GM19455 (cell line): Measurements from ENCODE around the gene TMEM108.

Source experiments
- ATAC-seq: cut with Tn5 transposase; IDR thresholded peaks from one replicate; pipeline ENCODE4 v1.9.1; 2021; ENCODE audit not compliant: unreplicated experiment

The TMEM108 gene

DNA sequence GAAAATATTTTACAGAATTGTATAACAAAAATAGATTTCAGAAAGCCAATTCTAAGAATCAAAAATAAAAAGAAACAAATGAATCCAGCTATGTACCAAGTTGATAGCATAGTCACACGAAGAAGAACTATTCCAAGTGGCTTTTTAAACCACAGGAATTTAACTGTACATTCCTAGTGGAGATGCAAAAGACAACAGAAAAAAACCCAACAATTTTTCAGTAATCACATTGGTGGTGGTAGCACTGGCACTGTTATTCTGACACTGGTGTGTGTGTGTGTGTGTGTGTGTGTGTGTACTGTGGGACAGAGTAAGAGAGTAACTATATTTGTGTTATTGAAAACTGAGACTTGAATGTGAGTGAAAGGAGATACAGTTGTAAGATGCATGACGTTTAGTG is 370.8 kb downstream of the TMEM108 start:
- no peak for ATAC-seq

DNA sequence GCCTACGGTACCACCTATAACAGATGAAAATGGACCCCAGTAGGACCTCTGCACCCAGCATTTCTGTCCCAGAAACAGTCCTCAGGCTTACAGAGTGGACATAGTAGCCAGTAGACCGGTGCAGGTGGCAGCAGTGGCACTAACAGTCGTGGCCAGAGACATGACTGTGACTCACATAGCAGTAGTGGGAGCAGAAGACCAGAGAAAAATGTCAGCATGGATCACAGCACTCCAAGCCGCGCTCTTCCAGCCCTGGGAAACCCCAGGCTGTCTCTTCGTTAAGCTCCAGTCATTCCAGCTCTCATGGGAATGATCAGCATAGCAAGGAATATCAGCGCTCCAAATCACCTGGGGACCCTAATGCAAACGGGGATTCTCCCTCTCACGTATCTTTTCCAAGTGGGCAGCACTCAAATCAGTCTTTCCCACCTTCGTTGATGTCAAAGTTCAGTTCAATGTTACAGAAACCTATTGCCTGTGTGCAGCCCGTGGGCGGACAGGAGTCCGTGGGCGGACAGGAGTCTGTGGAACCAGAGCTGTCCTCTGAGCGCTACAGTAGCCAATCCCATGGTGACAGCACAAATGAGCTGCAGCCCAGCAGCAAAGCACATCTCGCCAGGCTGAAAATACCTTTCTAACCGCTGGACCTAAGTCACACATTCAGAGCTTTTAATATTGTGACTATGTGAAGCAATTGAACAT is 372.2 kb downstream of the TMEM108 start:
- no peak for ATAC-seq

DNA sequence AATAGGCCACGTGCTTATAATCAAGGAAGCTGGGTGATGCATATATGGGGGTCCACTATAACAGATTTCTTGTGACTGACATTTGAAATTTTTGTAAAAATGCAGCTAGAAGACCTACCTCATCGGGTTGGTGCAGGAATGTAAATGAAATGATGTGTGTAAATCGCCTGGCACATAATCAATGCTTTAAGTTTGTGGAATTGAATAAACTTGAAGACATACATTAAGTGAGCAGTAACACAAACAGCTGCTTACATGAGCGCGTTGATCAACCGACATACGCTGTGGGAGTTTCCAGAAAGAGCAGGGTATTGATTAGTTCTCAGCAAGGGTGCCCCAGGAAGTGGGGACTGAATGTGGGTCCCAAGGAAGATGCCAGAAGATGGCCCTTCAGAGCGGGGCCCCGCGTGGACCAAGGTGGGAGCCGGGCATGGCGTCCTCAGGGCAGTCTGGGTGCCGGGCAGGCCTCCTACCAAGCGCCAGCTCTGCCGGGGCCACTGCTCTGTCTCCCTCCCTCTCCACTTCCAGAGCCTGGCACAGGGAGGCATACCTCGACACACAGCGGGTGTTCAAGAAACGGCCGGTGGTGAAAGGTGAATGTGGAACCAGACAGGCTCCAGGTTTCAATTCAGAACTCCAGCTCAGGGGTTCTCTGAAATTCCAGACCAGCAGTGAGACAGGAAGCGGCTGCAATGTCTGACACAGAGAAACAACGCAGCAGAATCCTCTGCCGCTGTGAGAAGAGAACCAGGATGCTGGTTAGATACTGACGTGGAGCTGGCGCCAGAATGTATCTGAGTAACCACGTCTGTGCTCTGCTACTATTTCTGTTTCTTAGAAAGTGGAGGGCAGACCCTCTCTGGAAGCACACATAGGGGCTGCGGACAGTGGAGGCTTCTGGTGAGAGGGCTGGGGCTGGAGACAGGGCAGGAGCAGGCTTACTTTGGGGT is 374.3 kb downstream of the TMEM108 start:
- ATAC-seq = no peak

DNA sequence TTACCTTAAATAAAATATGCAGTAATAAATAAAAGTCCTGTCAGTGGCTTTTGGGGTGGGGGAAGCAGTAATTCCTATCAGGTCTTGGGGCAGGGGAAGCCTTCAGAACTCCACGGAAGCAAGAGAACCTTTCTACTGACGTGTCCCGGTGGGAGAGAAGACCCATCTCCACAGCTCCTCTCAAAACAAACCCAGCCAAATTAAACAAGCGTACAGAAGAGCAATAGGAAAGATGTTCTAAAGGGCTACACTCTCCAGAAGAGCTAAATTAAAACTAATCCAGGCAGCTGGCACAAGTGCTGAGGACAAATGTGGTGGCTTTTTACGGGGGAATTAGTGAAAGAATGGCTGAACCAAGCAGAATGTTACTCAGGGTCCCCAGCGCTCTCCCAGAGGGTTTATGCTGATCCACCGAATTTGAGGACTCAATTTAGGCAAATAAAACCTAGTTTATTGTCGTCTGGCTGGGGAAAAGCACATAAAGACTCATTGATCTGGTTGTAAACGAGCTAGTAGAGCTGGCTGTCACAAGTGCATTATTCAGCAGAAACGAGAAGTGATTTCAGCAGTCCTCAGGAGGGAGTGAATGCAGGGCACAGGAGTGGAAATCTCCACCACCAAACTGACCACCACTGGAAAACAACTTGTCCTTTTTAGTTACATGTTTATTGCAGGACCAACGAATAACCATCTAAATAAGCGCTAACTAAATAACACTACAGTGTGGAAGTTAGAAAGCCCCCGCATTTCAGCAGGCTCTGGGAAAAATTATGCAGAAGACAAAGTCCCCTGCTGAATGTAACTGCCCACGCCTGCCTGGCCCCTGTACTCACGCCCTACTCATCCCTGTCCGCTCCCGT is 375.2 kb downstream of the TMEM108 start:
- no peak for ATAC-seq

DNA sequence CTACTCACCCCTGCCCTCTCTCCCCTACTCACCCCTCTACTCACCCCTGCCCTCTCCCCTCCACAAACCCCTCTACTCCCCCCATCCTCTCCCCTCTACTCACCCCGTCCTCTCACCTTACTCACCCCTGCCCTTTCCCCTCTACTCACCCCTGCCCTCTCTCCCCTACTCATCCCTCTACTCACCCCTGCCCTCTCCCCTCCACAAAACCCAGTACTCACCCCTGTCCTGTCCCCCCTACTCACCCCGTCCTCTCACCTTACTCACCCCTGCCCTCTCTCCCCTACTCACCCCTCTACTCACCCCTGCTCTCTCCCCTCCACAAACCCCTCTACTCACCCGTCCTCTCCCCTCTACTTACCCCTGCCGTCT is 375.8 kb downstream of the TMEM108 start:
- no peak for ATAC-seq

DNA sequence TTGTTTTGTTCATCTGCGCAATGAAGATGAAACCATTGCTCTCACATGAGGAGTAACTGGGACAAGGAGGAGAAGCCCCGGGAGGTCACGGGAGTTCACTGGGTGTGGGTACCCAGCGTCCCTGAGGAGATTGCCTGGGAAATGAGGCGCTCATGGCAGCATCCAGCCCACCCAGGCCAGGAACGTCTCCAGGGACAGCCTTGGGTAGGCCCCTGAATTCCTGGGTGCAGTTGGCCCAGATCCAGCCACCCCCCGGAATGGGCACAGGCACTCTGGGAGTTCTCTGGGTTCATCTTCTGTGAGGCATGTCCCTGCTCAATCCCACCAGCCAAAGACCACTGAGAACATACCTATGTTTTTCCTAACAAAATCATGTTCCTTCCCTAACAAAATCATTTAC is 380.2 kb downstream of the TMEM108 start:
- no peak for ATAC-seq

DNA sequence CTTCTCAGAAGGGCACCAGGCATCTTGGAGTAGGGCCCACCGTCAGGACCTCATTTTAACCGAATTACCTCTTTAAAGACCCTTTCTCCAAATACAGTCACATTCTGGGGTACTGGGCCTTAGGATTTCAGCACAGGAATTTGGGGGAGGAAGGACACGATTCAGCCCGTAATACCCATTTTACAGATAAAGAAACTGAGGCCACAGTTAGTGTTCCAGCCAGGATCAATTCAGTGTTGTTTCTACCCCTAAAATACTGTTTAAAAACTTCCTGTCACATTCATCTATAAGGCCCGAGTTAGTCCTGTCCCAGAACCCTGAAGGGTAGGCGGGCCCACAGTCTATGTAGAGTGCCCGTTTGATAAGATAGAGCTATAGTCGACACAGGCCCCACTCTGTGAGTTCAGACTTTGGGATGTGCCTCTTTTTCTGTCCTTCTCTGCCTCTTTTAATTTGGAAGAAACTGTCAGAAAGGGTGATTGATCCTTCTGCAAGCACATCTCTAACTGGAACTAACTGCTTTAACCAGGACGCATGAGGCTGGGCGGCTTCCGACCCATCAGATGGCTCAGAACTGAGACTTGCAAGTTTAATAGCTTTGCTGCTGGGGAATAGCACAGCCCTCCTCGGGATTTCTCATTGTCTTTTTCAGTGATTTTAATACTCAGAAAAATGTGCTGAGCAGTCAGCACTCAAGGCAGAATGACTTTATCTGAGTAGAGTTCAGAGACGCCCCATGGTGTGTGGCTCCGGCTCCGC is 381.1 kb downstream of the TMEM108 start:
- ATAC-seq = no peak

DNA sequence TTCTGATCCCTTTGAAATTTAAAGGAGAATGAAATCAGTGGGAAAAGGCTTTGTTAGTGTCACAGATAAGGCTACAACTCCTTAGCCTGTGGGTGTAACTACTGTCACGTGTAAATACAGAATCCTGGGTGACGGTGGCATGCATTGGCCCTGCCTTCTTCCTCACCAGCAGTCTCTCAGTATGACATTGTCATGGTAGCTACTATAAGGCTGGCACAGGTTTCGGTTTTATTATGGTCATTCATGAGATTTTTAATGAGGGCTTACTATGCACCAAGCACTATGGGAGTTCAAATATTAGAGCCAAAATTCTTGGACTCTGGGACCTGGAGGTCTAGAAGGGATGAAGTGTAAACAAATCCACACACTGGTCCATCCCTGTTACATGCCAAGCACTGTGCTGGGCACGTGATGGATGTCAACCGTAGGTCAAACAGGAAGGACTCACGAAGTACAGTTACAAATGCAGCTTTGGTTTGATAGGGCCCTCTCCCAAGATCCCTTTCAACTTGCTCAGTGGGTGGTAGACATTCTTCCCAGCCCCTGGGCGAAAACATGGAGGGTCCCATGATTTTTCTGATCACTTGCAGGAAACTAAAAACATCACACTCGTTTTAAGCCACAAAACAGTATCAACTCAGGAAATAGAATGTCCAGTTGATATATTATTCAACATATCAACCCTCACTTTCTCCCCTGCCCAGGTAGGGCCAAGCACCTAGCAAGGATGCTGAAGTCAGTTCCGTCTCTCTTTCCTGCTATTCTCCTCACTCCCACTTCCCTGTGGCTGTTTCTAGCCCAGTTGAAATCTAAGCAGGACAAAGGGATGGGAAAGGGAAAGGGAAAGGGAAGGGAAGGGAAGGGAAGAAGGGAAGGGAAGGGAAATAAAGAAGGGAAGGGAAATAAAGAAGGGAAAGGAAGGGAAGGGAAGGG is 387.0 kb downstream of the TMEM108 start:
- peak; percentile 54 for ATAC-seq

DNA sequence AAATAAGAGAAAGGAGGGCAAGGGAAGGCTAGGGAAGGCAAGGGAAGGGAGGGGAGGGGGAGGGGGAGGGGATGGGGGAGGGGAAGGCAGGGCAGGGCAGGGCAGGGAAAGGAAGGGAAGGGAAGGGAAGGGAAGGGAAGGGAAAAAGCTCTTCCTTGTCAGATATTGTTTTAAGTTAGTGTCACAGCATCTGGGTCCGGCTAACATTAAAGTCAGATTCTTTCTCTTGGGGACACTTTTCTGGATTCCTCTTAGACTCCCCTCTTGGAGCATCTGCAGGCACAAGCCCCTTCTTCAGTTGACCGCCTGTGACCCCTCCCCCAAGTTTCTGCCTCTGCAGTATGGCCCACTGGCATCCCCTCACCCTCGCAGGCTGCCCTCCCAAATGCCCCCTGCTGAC is 387.7 kb downstream of the TMEM108 start:
- ATAC-seq = no peak

DNA sequence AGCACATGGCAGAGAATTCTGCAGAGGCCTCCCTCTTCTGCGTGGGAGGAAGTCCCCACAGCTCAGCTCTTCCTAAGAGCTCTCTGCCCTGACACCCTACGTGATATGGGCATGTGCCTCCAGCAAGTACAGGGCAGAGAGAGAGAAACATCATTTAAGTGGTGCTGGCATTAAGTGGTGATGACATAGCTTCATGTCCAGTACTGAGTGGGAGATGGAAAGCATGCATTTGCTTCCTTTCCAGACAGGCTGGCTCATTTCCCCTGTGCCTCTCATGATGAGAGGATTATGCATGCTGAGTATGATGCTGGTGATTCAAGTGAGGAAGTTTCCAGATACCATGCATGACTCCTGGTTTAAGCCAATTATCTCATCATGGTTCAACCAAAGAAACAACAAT is 388.5 kb downstream of the TMEM108 start:
- no peak for ATAC-seq

DNA sequence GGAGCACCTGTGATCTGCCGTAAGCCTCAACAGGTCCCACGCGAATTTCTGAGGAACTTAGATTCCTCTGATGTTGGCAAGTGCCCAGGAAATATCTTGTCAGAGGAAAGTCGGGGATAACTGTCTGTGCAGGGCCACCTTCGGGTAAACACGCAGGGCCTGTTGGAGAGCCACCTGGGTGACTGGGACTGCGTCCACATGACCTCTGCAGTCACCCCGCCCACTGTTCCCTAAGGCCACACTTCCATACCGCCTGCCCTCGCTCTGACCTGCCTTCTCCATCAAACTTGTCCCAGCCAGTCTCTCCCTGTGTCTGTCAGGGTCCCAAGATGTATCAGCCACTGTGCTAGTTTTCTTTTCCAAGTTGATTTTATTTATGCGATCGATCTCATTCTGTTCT is 390.4 kb downstream of the TMEM108 start:
- ATAC-seq = no peak

DNA sequence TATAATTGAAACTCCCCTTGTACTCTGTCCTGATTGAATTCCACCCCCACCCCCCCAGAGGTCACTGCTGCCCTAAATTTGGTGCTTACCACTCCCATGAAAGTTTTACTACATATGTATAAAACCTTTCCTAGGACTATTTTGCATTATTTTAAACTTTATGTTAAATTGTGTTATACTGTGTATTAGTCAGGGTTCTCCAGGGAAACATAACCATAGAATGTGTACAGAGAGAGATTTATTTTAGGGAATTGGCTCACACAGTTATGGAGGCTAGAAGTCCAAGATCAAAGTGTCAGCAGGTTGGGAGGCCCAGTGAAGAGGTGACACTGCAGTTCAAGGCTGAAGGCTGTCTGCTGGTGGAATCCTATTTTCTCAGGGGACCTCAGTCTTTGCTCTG is 390.9 kb downstream of the TMEM108 start:
- ATAC-seq = no peak

DNA sequence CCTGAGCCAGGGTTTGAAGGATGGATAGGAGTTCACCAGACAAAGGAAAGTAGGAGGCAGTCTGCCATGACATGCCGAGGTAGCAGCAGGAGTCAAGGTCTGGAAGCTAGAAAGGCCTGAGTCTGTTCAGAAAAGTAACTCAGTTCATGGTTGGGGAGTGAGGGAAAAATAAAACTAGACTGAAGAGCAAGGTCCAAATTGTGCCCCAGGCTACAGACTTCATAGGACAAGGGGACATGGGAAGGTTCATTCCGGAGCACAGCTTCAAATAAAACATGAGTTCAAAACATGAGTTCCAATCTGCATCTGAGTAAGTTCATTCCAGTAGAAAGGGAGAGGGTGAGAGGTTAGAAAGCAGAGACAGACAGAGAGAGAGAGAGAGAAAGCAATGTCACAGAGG is 401.4 kb downstream of the TMEM108 start:
- no peak for ATAC-seq

DNA sequence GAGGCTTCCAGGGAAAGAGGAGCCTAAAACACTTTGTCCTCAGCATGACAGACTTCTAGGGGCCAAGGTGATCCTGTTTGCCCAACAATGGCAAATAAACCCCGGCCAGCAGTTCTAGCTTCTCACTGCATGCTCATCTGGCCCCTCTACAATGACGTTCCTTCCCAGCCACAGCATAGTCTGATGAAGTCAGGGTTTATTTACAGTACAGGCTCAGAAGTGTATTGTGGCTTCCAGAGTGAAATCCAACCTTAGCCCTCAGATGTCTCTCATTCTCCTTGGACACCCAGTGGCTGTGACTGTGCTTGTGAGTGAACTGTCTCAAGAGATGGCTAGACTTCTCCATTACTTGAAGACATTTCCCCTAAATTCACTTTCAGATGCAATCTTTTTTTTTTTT is 402.5 kb downstream of the TMEM108 start:
- ATAC-seq = no peak

DNA sequence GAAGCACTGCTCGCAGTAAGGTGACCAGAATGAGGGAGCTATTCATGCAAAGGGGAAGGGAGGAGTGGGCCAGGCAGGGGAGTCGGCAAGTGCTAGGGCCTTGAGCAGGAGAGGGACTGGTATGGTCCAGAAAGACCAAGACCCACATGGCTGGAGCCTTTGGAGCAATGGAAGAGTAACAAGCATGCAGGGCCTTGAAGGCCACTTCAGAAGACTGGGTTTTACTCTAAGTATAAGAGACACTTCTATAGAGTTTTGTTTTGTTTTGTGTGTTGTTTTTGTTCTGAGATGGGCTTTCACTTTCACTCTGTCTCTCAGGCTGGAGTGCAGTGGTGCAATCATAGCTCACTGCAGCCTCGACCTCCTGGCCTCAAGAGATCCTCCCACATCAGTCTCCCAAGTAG is 403.7 kb downstream of the TMEM108 start:
- peak; percentile 72 for ATAC-seq

DNA sequence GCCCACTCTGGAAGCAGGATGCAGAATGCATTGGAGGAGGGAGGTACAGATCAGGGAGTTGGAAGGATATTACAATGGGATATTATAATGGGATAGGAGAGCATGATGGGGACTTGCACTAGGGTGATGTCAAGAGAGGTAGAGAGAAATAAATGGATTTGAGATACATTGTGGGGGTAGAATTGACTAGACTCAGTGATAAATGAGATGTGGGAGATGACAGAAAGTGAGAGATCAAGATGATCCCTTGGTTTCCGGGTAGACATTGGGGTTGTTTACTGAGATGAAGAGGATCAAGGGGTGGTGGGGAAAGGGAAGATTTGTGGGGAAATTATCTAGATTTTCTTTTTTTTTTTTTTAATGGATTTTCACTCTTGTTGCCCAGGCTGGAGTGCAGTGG is 404.3 kb downstream of the TMEM108 start:
- no peak for ATAC-seq

DNA sequence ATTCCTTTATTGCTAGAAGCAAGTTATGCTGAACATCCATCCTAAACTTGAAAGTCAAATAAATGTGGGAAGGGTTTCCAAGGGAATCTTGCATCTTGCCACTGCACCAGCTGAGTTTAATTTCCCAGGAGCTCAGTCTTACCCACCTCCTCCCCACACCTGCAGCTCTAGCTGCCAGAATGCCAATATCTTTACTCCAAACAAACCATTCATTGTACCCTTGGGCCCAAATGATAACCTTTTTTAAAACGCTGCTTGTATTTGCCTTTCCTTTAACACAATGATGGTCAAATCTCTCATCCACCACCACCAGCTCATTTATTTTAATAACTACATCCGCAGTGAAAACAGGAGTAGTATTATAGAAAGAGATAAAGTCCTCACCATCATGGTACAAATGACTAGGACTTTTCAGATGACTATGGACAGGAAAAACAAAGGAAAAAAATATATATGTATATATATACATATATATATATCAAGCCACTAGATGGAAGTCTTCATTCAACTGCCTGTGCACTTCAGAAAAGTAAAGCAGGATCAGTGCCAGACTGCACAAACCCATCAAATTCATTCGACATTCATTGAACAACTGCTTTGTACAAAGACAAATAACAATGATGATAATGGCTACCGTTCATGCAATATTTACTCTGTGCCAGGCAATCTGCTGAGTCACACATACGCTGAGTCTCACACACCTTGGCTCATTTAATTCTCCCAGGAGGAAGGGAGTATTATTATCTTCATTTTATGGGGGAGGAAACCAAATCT is 405.6 kb downstream of the TMEM108 start:
- no peak for ATAC-seq

DNA sequence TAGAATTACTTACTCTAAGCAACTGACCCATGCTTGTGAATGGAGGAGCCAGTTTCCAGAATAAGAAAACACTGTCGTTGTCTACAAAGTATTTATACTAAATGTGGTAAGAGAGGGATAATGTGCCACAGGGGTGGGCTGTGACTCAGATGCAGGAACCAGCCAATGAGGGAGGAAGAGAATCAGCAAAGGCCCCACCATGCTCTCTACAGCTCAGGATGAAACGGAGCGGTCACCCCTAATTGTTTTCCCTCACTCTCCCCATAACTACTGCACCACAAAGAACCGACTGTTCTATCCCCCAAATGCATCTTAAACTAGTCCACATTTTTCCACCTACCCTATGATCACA is 406.2 kb downstream of the TMEM108 start:
- no peak for ATAC-seq

DNA sequence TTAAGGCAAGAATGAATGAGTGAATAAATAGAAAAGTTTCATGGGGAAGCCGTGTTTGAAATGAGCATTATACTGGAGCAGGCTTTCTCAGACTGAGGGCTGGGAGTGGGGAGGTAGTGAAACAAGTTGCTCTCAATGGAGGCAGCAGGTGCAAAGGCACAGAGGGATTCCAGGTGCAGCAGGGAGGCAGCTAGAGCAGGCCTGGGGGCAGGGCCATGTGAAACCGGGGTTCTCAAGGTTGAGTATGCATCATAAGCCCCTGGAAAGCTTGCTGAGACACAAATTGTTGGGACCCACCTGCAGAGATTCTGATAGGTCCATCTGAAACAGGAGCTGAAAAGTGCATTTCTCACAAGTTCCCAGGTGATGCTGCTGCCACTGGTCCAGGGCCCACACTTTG is 406.9 kb downstream of the TMEM108 start:
- ATAC-seq = no peak
